ENCODE data around the gene GPR155. TPM values are rescaled to one million over a fixed set of nuclear protein-coding genes. Genes with fewer than 3 reads are reported as not detected.

The GPR155 gene
- total and polyA plus RNA-seq, 4 donors = 3.1 to 9.4 (median 4.4) TPM

GRCh38 chr2:174477759-174478158, 9.1 kb downstream of the GPR155 start (continued):
- TF ChIP-seq RAD21 (IDR thresholded peaks at IDR 0.05) = no peak
- TF ChIP-seq YY1 (IDR thresholded peaks at IDR 0.05) = no peak

GRCh38 chr2:174473796-174474195, 13.0 kb downstream of the GPR155 start:
- no peaks in the 10 kb centered on the region for H3K4me1 ChIP-seq (ENCODE audit: control insufficient read depth in 4 of 4, insufficient read depth in 4 of 4, low read length in 3 of 4)
- no peaks in the 10 kb centered on the region for H3K27me3 ChIP-seq (ENCODE audit: control insufficient read depth in 4 of 4, insufficient read depth in 4 of 4, low read length in 3 of 4)
- 86% methylated on average over 3 of the region's 3 CpGs for WGBS
- H3K9ac ChIP-seq (ENCODE audit: low read depth in 1 of 2, low read length in 2 of 2) = no peak overlapping the region
- H3K4me3 ChIP-seq (ENCODE audit: low read depth in 1 of 3, low read length in 3 of 3) = no peak overlapping the region
- H3K36me3 ChIP-seq (ENCODE audit: control insufficient read depth in 4 of 4, insufficient read depth in 3 of 4, low read depth in 1 of 4, low read length in 3 of 4) = peaks cover 0 to 4% (median 0%) of the 10 kb centered on the region in 4 donors
- no peak for DNase-seq (ENCODE audit: low spot score)
- no peak overlapping the region for H3K27ac ChIP-seq (ENCODE audit: low read depth in 1 of 2, low read length in 2 of 2)
- TF ChIP-seq JUND (IDR thresholded peaks at IDR 0.05) (no peak), EGR1 (IDR thresholded peaks at IDR 0.05; ENCODE audit: low read depth in 2 of 2) (no peak), YY1 (IDR thresholded peaks at IDR 0.05) (no peak), HNF4G (IDR thresholded peaks at IDR 0.05) (no peak), GABPA (IDR thresholded peaks at IDR 0.05 in 1 of 2, conservative IDR thresholded peaks at IDR 0.05 in 1 of 2) (no peak), CTCF (IDR thresholded peaks at IDR 0.05; ENCODE audit: low read depth, low read length, missing input control) (no peak), SP1 (IDR thresholded peaks at IDR 0.05) (no peak), ATF3 (IDR thresholded peaks at IDR 0.05) (no peak), REST (IDR thresholded peaks at IDR 0.05) (no peak)
- no peaks in the 10 kb centered on the region for H3K9me3 ChIP-seq (ENCODE audit: control insufficient read depth in 4 of 4, low read length in 3 of 4)

GRCh38 chr2:174465327-174465726, 21.5 kb downstream of the GPR155 start:
- H3K36me3 ChIP-seq (ENCODE audit: control insufficient read depth in 4 of 4, insufficient read depth in 3 of 4, low read depth in 1 of 4, low read length in 3 of 4) = peaks cover 0 to 2% (median 0%) of the 10 kb centered on the region in 4 donors
- 89% methylated on average over 4 of the region's 4 CpGs for WGBS
- no peaks in the 10 kb centered on the region for H3K9me3 ChIP-seq (ENCODE audit: control insufficient read depth in 4 of 4, low read length in 3 of 4)
- TF ChIP-seq RAD21 (IDR thresholded peaks at IDR 0.05) (peak; percentile 10 to 13), HNF4A (conservative IDR thresholded peaks at IDR 0.05) (no peak)
- DNase-seq (ENCODE audit: low spot score) = no peak
- H3K4me3 ChIP-seq (ENCODE audit: low read depth in 1 of 3, low read length in 3 of 3) = no peak overlapping the region
- H3K4me1 ChIP-seq (ENCODE audit: control insufficient read depth in 4 of 4, insufficient read depth in 4 of 4, low read length in 3 of 4) = no peaks in the 10 kb centered on the region
- no peak overlapping the region for H3K9ac ChIP-seq (ENCODE audit: low read depth in 1 of 2, low read length in 2 of 2)
- H3K27me3 ChIP-seq (ENCODE audit: control insufficient read depth in 4 of 4, insufficient read depth in 4 of 4, low read length in 3 of 4) = no peaks in the 10 kb centered on the region
- H3K27ac ChIP-seq (ENCODE audit: low read depth in 1 of 2, low read length in 2 of 2) = no peak overlapping the region
